GM21447 (cell line): ENCODE results near the gene PRKG1.

Source experiments
- ATAC-seq: cut with Tn5 transposase; IDR thresholded peaks from one replicate; pipeline ENCODE4 v1.9.1; 2021; ENCODE audit not compliant: unreplicated experiment

The PRKG1 gene

GRCh38 chr10:52071814-52072213 is 997.5 kb downstream of the PRKG1 start:
- no peak for ATAC-seq

- ATAC-seq, result no peak
Measured at GRCh38 chr10:52074505-52075026, 1000.3 kb downstream of the PRKG1 start.

- no peak for ATAC-seq
Measured at GRCh38 chr10:52077814-52078213, 1003.5 kb downstream of the PRKG1 start.

GRCh38 chr10:52078397-52078937 is 1004.2 kb downstream of the PRKG1 start:
- no peak for ATAC-seq

GRCh38 chr10:52082307-52082706 is 1008.0 kb downstream of the PRKG1 start:
- ATAC-seq, result peak; percentile 73

- no peak for ATAC-seq
Measured at GRCh38 chr10:52083422-52083821, 1009.1 kb downstream of the PRKG1 start.

GRCh38 chr10:52092390-52092789 is 1018.1 kb downstream of the PRKG1 start:
- ATAC-seq, result no peak

- no peak for ATAC-seq
Measured at GRCh38 chr10:52098130-52098529, 1023.8 kb downstream of the PRKG1 start.

GRCh38 chr10:52099026-52099600 is 1024.8 kb downstream of the PRKG1 start:
- ATAC-seq, result no peak

- ATAC-seq, result no peak
Measured at GRCh38 chr10:52100011-52100547, 1025.8 kb downstream of the PRKG1 start.

GRCh38 chr10:52105301-52105700 is 1031.0 kb downstream of the PRKG1 start:
- ATAC-seq, result no peak

- ATAC-seq, result no peak
Measured at GRCh38 chr10:52106011-52106410, 1031.7 kb downstream of the PRKG1 start.

- ATAC-seq, result no peak
Measured at GRCh38 chr10:52106899-52107298, 1032.6 kb downstream of the PRKG1 start.

GRCh38 chr10:52108236-52108635 is 1033.9 kb downstream of the PRKG1 start:
- ATAC-seq, result no peak

- no peak for ATAC-seq
Measured at GRCh38 chr10:52110576-52110975, 1036.3 kb downstream of the PRKG1 start.

- no peak for ATAC-seq
Measured at GRCh38 chr10:52111101-52111891, 1037.0 kb downstream of the PRKG1 start.

GRCh38 chr10:52115823-52116222 is 1041.5 kb downstream of the PRKG1 start:
- no peak for ATAC-seq

GRCh38 chr10:52119507-52119906 is 1045.2 kb downstream of the PRKG1 start:
- no peak for ATAC-seq

GRCh38 chr10:52121688-52122087 is 1047.4 kb downstream of the PRKG1 start:
- no peak for ATAC-seq

- no peak for ATAC-seq
Measured at GRCh38 chr10:52128056-52128683, 1053.9 kb downstream of the PRKG1 start.

GRCh38 chr10:52129410-52130178 is 1055.3 kb downstream of the PRKG1 start:
- ATAC-seq, result no peak
